Endothelial cell of umbilical vein (primary cell): Measurements from ENCODE around the gene EFCAB9. TPM values are rescaled to one million over a fixed set of nuclear protein-coding genes. Genes with fewer than 3 reads are reported as not detected.

Experiments used
- BruUV-seq: library from RNA; stranded (reverse); fragments of 400-500 nt; replicated peaks from 2 replicates; lab custom pipeline; 2021; lab: Mats Ljungman, UMichigan
- CTCF ChIA-PET: fragments of 300-600, 350-600 bp; sonication (Branson Sonifier 250); formaldehyde crosslinking; loops from one replicate; lab custom pipeline; 2021; ENCODE audit warnings: antibody characterized with exemption, inconsistent platforms; lab: Charles Lee
- POLR2A ChIA-PET: fragments of 300-600, 350-600 bp; sonication (Branson Sonifier 250); formaldehyde crosslinking; loops from one replicate; lab custom pipeline; 2021; ENCODE audit warnings: antibody characterized with exemption, inconsistent platforms; lab: Charles Lee
- DNase-seq: peaks from one replicate; pipeline ENCODE4 v3.0.0-alpha.2; 2011; ENCODE audit warnings: low read depth, low spot score
- FAIRE-seq: peaks from 2 replicates; lab custom pipeline; 2011; peaks lifted over from hg19 to GRCh38; lab: Jason Lieb, UNC
- H2AFZ ChIP-seq: 2 replicates; pipeline ENCODE4 v1.6.0; 2012; ENCODE audit warnings: low read depth, low read length, control low read depth, inconsistent platforms
- H3K27ac ChIP-seq: 2 replicates; pipeline ENCODE4 v1.5.1; 2011; ENCODE audit warnings: low read depth, mild to moderate bottlenecking, control low read depth, low read length, moderate library complexity; ENCODE audit not compliant: insufficient read depth
- H3K27me3 ChIP-seq, 2 experiments: 2 replicates each; pipeline versions ENCODE4 v1.6.0 to v1.6.1; 2011; ENCODE audit warnings: low read length in 2 of 2, mixed read lengths in 1 of 2; ENCODE audit not compliant: control insufficient read depth in 2 of 2, insufficient read depth in 2 of 2
- H3K36me3 ChIP-seq, 2 experiments: 2 replicates in 1 of 2; 3 replicates in 1 of 2; pipeline ENCODE4 v1.5.1; 2011; ENCODE audit warnings: low read length in 2 of 2, mild to moderate bottlenecking in 1 of 2, moderate library complexity in 1 of 2; ENCODE audit not compliant: control insufficient read depth in 2 of 2, insufficient read depth in 2 of 2; ENCODE audit errors: extremely low read depth in 1 of 2
- H3K4me1 ChIP-seq: 3 replicates; pipeline ENCODE4 v1.5.1; 2011; ENCODE audit warnings: mild to moderate bottlenecking, low read length; ENCODE audit not compliant: control insufficient read depth, insufficient read depth; ENCODE audit errors: extremely low read depth
- H3K4me2 ChIP-seq: 2 replicates; pipeline ENCODE4 v1.6.1; 2011; ENCODE audit warnings: low read length, control low read depth, mixed read lengths; ENCODE audit not compliant: insufficient read depth
- H3K4me3 ChIP-seq, 3 experiments: fragments of 200-600 bp in 1 of 3; sonication (generic), shearing (Covaris generic) in 1 of 3; replicated peaks in 1 of 3; 2 replicates each; pipeline ENCODE4 v1.5.1; 2011 to 2016; ENCODE audit warnings: control low read depth in 3 of 3, low read length in 3 of 3, mild to moderate bottlenecking in 2 of 3, inconsistent platforms in 1 of 3, low read depth in 1 of 3, moderate library complexity in 1 of 3; ENCODE audit not compliant: insufficient read depth in 1 of 3
- H3K79me2 ChIP-seq: 2 replicates; pipeline ENCODE4 v1.6.0; 2012; ENCODE audit warnings: low read length, inconsistent platforms; ENCODE audit not compliant: control insufficient read depth, insufficient read depth
- H3K9ac ChIP-seq: replicated peaks from 2 replicates; pipeline ENCODE3; 2011; ENCODE audit warnings: low read length, control low read depth; ENCODE audit not compliant: insufficient read depth; ENCODE audit errors: extremely low read depth
- H3K9me1 ChIP-seq: replicated peaks from 3 replicates; pipeline ENCODE4 v1.6.0; 2011; ENCODE audit warnings: mild to moderate bottlenecking, low read length; ENCODE audit not compliant: control insufficient read depth, insufficient read depth; ENCODE audit errors: extremely low read depth
- H3K9me3 ChIP-seq: replicated peaks from 2 replicates; pipeline ENCODE4 v1.5.1; 2012; ENCODE audit warnings: low read length, inconsistent platforms; ENCODE audit not compliant: control insufficient read depth, insufficient read depth
- H4K20me1 ChIP-seq: replicated peaks from 2 replicates; pipeline ENCODE3; 2011; ENCODE audit warnings: mild to moderate bottlenecking, low read length; ENCODE audit not compliant: control insufficient read depth, insufficient read depth; ENCODE audit errors: extremely low read depth
- EZH2 ChIP-seq: IDR thresholded peaks from 2 replicates; pipeline ENCODE4 v1.6.1; 2012; ENCODE audit warnings: borderline replicate concordance, low read depth, mild to moderate bottlenecking, moderate library complexity, low read length, inconsistent platforms; ENCODE audit not compliant: severe bottlenecking
- FOS ChIP-seq: IDR thresholded peaks from 2 replicates; pipeline ENCODE4 v1.6.1; 2011; ENCODE audit warnings: mild to moderate bottlenecking, low read length, moderate library complexity, borderline replicate concordance; ENCODE audit not compliant: insufficient read depth
- GATA2 ChIP-seq: IDR thresholded peaks from 2 replicates; pipeline ENCODE4 v1.7.0; 2011; ENCODE audit warnings: low read depth, mild to moderate bottlenecking, moderate library complexity, mixed read lengths, low read length; ENCODE audit not compliant: insufficient read length, insufficient read depth
- JUN ChIP-seq: IDR thresholded peaks from 2 replicates; pipeline ENCODE4 v1.6.1; 2011; ENCODE audit warnings: borderline replicate concordance, low read depth; ENCODE audit not compliant: insufficient read length, insufficient read depth
- MAX ChIP-seq: IDR thresholded peaks from 2 replicates; pipeline ENCODE4 v1.6.1; 2011; ENCODE audit not compliant: insufficient read depth, insufficient read length
- MYC ChIP-seq: IDR thresholded peaks from one replicate; pipeline ENCODE4 v1.6.1; 2011; ENCODE audit warnings: mild to moderate bottlenecking, low read depth, low read length
- POLR2A ChIP-seq: IDR thresholded peaks from 2 replicates; pipeline ENCODE4 v1.6.1; 2012; ENCODE audit warnings: low read depth, mild to moderate bottlenecking, control low read depth, low read length
- POLR2AphosphoS5 ChIP-seq: IDR thresholded peaks from 2 replicates; pipeline ENCODE4 v1.6.1; 2012; ENCODE audit warnings: low read depth, mild to moderate bottlenecking, control low read depth, low read length, moderate library complexity; ENCODE audit not compliant: insufficient read depth
- dilution Hi-C: fragments of 300-500 bp; cut with MboI; formaldehyde crosslinking; loops from one replicate; pipeline ENCODE4 v1.15.0; 2019; ENCODE audit warnings: low sequenced_read_pairs; ENCODE audit not compliant: extremely low pct_ligation_motif_present
- intact Hi-C: fragments of 100-400 bp; cut with micrococcal nuclease; formaldehyde crosslinking; loops from one replicate; pipeline ENCODE4 v1.10.0; 2022
- polyA plus RNA-seq, 4 experiments: library from polyadenylated mRNA; depleted of rRNA in 3 of 4; stranded (reverse) in 3 of 4; unstranded in 1 of 4; fragments of >200 nt; gene quantifications; 2 replicates each; pipeline versions ENCODE4 v1.2.1 to v1.2.3, GENCODE V29; 2011 to 2012; ENCODE audit warnings: missing spikeins in 1 of 4
- total RNA-seq: library from RNA; stranded (reverse); gene quantifications from 2 replicates; pipeline ENCODE4 v1.2.3, GENCODE V29; 2021
- TF ChIP-seq, protein P1 (sequence below), 2 donors: IDR thresholded peaks; 1 replicate in 1 of 2; 2 replicates in 1 of 2; pipeline ENCODE4 v1.5.1; 2011; ENCODE audit warnings: low read length in 2 of 2, mild to moderate bottlenecking in 2 of 2, moderate library complexity in 2 of 2, control low read depth in 1 of 2, inconsistent platforms in 1 of 2, low read depth in 1 of 2; ENCODE audit not compliant: insufficient read depth in 1 of 2; ENCODE audit errors: extremely low read depth in 1 of 2

The EFCAB9 gene
- total and polyA plus RNA-seq, 2 donors (not counting 3 experiments of a cell fraction or from before 2014, with no cell fraction given): not detected

DNA sequence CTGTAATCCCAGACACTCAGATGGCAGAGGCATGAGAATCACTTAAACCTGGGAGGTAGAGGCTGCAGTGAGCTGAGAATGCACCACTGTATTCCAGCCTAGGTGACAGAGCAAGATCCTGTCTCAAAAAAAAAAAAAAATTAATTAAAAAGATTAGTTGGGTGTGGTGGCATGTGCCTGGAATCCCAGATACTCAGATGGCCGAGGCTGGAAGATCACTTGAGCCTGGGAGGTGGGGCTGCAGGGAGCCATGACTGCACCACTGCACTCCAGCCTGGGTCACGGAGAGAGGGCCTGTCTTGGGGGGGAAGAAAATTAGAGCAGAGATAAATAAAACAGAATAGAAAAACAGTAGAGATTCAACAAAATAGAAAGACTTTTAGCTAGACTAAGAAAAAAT is 54.7 kb downstream of the EFCAB9 start:
- H3K9me3 ChIP-seq: no peaks in the 10 kb centered on the region
- no peak overlapping the region for H3K4me2 ChIP-seq
- no peaks in the 10 kb centered on the region for H3K27me3 ChIP-seq
- no peak for TF ChIP-seq GATA2
- TF ChIP-seq MYC: no peak
- TF ChIP-seq EZH2: no peak
- TF ChIP-seq POLR2A: no peak
- intact Hi-C loops: no loop called here
- no peaks in the 10 kb centered on the region for H4K20me1 ChIP-seq
- H3K4me1 ChIP-seq: no peaks in the 10 kb centered on the region
- no peak overlapping the region for H2AFZ ChIP-seq
- no peaks in the 10 kb centered on the region for H3K9me1 ChIP-seq
- H3K4me3 ChIP-seq: no peak overlapping the region
- FAIRE-seq (no peak), DNase-seq (no peak)
- H3K27ac ChIP-seq: no peak overlapping the region
- BruUV-seq: no TSS peak
- H3K79me2 ChIP-seq: peaks cover 32% of the 10 kb centered on the region
- H3K36me3 ChIP-seq: no peaks in the 10 kb centered on the region
- H3K9ac ChIP-seq: no peak overlapping the region
- ChIA-PET POLR2A (no interaction called here), CTCF (no interaction called here)
- dilution Hi-C loops: no loop called here

DNA sequence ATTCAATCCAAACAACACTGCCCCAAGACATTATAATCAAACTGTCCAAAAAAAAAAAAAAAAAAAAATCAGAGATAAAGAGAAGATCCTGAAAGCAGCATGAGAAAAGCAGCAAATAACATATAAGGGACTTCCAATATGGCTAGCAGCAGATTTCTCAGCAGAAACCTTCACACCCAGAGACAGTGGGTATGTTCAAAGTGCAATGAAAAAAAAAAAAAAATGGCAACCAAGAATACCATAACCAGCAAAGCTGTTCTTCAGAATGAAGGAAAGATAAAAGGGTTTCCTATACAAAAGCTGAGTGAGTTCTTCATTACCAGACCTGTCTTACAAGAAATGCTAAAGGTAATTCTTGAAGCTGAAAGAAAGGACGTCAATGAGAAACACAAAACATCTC is 57.4 kb downstream of the EFCAB9 start:
- intact Hi-C loops: no loop called here
- no peaks in the 10 kb centered on the region for H4K20me1 ChIP-seq
- ChIA-PET POLR2A (no interaction called here), CTCF (interaction anchor here (0.7 to 1.1 kb wide), 3 partner anchors 10 to 642 kb away, joined by 3 read pairs; no protein-coding TSS in a partner anchor)
- no peaks in the 10 kb centered on the region for H3K27me3 ChIP-seq
- no peak overlapping the region for H3K4me2 ChIP-seq
- H3K36me3 ChIP-seq: peaks cover 0 to 12% of the 10 kb centered on the region in 2 experiments
- no peaks in the 10 kb centered on the region for H3K9me1 ChIP-seq
- FAIRE-seq (no peak), DNase-seq (no peak)
- no peak overlapping the region for H3K4me3 ChIP-seq
- no peak overlapping the region for H3K9ac ChIP-seq
- dilution Hi-C loops: no loop called here
- H3K9me3 ChIP-seq: no peaks in the 10 kb centered on the region
- H3K79me2 ChIP-seq: peaks cover 18% of the 10 kb centered on the region
- no peak for TF ChIP-seq FOS
- no peak for TF ChIP-seq EZH2
- TF ChIP-seq, protein P1, sequence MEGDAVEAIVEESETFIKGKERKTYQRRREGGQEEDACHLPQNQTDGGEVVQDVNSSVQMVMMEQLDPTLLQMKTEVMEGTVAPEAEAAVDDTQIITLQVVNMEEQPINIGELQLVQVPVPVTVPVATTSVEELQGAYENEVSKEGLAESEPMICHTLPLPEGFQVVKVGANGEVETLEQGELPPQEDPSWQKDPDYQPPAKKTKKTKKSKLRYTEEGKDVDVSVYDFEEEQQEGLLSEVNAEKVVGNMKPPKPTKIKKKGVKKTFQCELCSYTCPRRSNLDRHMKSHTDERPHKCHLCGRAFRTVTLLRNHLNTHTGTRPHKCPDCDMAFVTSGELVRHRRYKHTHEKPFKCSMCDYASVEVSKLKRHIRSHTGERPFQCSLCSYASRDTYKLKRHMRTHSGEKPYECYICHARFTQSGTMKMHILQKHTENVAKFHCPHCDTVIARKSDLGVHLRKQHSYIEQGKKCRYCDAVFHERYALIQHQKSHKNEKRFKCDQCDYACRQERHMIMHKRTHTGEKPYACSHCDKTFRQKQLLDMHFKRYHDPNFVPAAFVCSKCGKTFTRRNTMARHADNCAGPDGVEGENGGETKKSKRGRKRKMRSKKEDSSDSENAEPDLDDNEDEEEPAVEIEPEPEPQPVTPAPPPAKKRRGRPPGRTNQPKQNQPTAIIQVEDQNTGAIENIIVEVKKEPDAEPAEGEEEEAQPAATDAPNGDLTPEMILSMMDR (IDR thresholded peaks at IDR 0.05; ENCODE audit: extremely low read depth in 1 of 2, insufficient read depth in 1 of 2, low read depth in 1 of 2, low read length in 2 of 2): no peak
- no peak for TF ChIP-seq MYC
- no peak for TF ChIP-seq POLR2A
- TF ChIP-seq POLR2AphosphoS5: no peak
- no peak for TF ChIP-seq JUN
- TF ChIP-seq GATA2: no peak
- no peak for TF ChIP-seq MAX
- H3K27ac ChIP-seq: no peak overlapping the region
- BruUV-seq: no TSS peak
- no peaks in the 10 kb centered on the region for H3K4me1 ChIP-seq
- no peak overlapping the region for H2AFZ ChIP-seq
